Mesendoderm (in vitro differentiated cells): ENCODE results near the gene JHY.

Experiments used
- DNase-seq: peaks from one replicate; pipeline ENCODE4 v3.0.0; 2013
- H2AK5ac ChIP-seq: 2 replicates; pipeline ENCODE4 v1.6.1; 2013; ENCODE audit warnings: low read length, inconsistent platforms
- H2BK120ac ChIP-seq: 2 replicates; pipeline ENCODE4 v1.6.1; 2013; ENCODE audit warnings: low read depth, mild to moderate bottlenecking, low read length, moderate library complexity, mixed read lengths
- H2BK15ac ChIP-seq: replicated peaks from 2 replicates; pipeline ENCODE4 v1.6.1; 2013; ENCODE audit warnings: low read depth, mild to moderate bottlenecking, moderate library complexity
- H2BK5ac ChIP-seq: 2 replicates; pipeline ENCODE4 v1.6.1; 2013; ENCODE audit warnings: low read length, inconsistent platforms
- H3K18ac ChIP-seq: 2 replicates; pipeline ENCODE4 v1.6.1; 2013; ENCODE audit warnings: mild to moderate bottlenecking, low read length, mixed read lengths
- H3K23ac ChIP-seq: one replicate; pipeline ENCODE4 v1.6.1; 2013; ENCODE audit warnings: low read length
- H3K27ac ChIP-seq: 2 replicates; pipeline ENCODE4 v1.5.1; 2013; ENCODE audit warnings: low read depth, mild to moderate bottlenecking, inconsistent platforms, low read length, moderate library complexity
- H3K27me3 ChIP-seq: 2 replicates; pipeline ENCODE4 v1.6.1; 2013; ENCODE audit warnings: low read length, control low read depth, mild to moderate bottlenecking, inconsistent platforms; ENCODE audit not compliant: insufficient read depth, poor library complexity
- H3K36me3 ChIP-seq: 2 replicates; pipeline ENCODE4 v1.6.1; 2013; ENCODE audit warnings: low read length, inconsistent platforms; ENCODE audit not compliant: control insufficient read depth, insufficient read depth
- H3K4ac ChIP-seq: one replicate; pipeline ENCODE4 v1.6.1; 2013; ENCODE audit warnings: low read depth, mild to moderate bottlenecking, low read length, moderate library complexity
- H3K4me1 ChIP-seq: 2 replicates; pipeline ENCODE4 v1.6.1; 2013; ENCODE audit warnings: low read depth, low read length, inconsistent platforms; ENCODE audit not compliant: control insufficient read depth
- H3K4me2 ChIP-seq: 2 replicates; pipeline ENCODE4 v1.6.1; 2013; ENCODE audit warnings: low read length
- H3K4me3 ChIP-seq: 2 replicates; pipeline ENCODE4 v1.5.1; 2013; ENCODE audit warnings: mild to moderate bottlenecking, low read length
- H3K56ac ChIP-seq: one replicate; pipeline ENCODE4 v1.6.1; 2013; ENCODE audit warnings: low read length
- H3K79me1 ChIP-seq: 2 replicates; pipeline ENCODE4 v1.6.1; 2013; ENCODE audit warnings: low read length, inconsistent platforms
- H3K79me2 ChIP-seq: 2 replicates; pipeline ENCODE4 v1.6.1; 2013; ENCODE audit warnings: mild to moderate bottlenecking, low read length; ENCODE audit not compliant: control insufficient read depth, insufficient read depth
- H3K9ac ChIP-seq: 2 replicates; pipeline ENCODE4 v1.6.1; 2013; ENCODE audit warnings: low read length, inconsistent platforms
- H4K5ac ChIP-seq: one replicate; pipeline ENCODE4 v1.6.1; 2013; ENCODE audit warnings: low read length
- H4K8ac ChIP-seq: one replicate; pipeline ENCODE4 v1.6.1; 2013; ENCODE audit warnings: low read depth, mild to moderate bottlenecking, control low read depth, low read length, moderate library complexity
- WGBS: extraction: QIAGEN DNeasy Blood & Tissue Kit; methylation state at CpG from one replicate; pipeline ENCODE4 v1.1.7; 2013; ENCODE audit warnings: low lambda C conversion rate, missing lambda C conversion rate; ENCODE audit not compliant: insufficient coverage; ENCODE audit errors: extremely low coverage; 5-methylcytosine and 5-hydroxymethylcytosine counted together

JHY gene

DNA sequence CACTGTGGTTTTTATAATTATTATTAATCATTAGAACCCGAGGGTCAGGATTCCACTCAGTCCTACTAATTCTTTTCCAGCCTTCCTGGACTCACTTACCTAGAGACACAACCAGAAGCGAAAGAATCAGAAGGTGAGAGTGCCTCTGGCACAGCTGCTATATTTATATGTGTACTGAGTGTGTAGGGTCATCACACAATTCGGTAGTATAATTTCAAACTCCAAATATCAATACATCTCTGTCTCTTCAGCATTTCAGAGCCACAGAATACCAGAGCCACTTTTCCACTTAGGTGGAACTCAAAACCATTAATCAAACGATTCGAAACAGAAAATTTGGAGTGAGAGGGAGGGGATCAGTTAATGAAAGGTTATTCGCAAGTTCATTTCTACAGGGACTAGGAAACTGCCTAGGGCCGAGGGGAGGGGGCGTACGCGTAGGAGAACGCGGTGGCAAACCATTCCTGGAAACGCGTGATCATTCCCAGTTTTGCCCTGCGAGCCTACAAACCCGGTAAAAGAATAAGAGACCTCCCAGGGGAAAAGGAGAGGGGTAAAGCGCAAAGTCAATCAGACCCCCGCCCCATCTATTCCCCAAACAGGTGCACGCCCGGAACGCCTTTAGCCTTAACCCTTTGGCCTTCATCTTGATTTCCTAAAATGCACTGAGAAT lies 93.6 kb downstream of the JHY start:
- no CpG with 5 or more reads among the region's 21 CpGs for WGBS
- no peak overlapping the region for H3K4me3 ChIP-seq

DNA sequence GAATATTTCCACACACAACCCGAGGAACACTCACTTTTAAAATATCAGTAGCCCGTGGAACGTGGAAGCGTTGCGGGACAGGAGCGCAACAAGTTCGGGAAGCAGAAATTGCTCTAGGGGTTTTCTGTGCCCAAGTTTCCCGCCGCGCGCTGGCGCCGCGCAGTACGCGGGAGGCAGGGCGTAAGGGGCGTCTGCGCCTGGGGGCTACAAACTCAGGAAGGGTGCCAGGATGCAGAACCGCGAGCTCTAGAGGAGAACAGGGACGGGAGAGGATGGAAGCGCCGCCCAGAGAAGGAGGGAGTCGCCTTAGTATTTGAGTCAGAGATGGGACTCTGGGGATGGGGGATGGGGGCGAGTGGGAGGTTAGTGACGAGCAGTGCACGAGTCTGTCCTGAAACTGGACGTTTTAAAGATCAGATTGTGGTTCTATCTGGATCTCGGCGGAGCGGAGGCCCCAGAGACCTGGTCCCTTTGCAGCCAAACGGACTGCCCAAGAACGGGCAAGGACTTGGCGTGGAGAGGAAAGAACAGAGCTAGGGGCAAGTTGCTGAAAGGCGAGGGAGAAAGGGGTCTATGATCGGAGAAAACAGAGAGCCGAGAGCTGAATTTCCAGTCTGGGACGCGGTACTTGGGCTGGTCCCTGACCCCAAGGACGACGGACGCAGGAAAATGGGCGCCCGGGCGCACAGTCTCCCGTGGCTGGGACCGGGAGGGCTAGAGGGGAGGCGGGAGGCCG lies 94.3 kb downstream of the JHY start:
- Histone ChIP-seq H3K4me1 (no peaks in the 10 kb centered on the region), H2AK5ac (no peak overlapping the region), H3K79me2 (no peaks in the 10 kb centered on the region), H3K9ac (no peak overlapping the region), H2BK15ac (no peak overlapping the region), H3K79me1 (no peaks in the 10 kb centered on the region), H4K8ac (no peak overlapping the region), H3K4me2 (peak overlapping the region; percentile 41), H3K4ac (no peak overlapping the region), H3K56ac (peak overlapping the region; percentile 17), H3K27ac (no peak overlapping the region), H3K18ac (no peak overlapping the region), H2BK120ac (no peak overlapping the region), H3K36me3 (no peaks in the 10 kb centered on the region), H3K4me3 (no peak overlapping the region), H3K23ac (no peak overlapping the region), H2BK5ac (no peak overlapping the region), H4K5ac (no peak overlapping the region), H3K27me3 (peaks cover 72% of the 10 kb centered on the region)
- no CpG with 5 or more reads among the region's 50 CpGs for WGBS
- peak; percentile 57 for DNase-seq

More for the DNA sequence above, 93.6 kb downstream of the JHY start:
- no peaks in the 10 kb centered on the region for H3K4me1 ChIP-seq
- H4K8ac ChIP-seq: no peak overlapping the region
- H2AK5ac ChIP-seq: no peak overlapping the region
- H3K4me2 ChIP-seq: peak overlapping the region; percentile 41
- no peak overlapping the region for H3K4ac ChIP-seq
- no peak overlapping the region for H4K5ac ChIP-seq
- no peaks in the 10 kb centered on the region for H3K79me1 ChIP-seq
- no peaks in the 10 kb centered on the region for H3K36me3 ChIP-seq
- no peak overlapping the region for H3K9ac ChIP-seq
- no peaks in the 10 kb centered on the region for H3K79me2 ChIP-seq
- H2BK120ac ChIP-seq: no peak overlapping the region
- H2BK15ac ChIP-seq: no peak overlapping the region
- peaks cover 69% of the 10 kb centered on the region for H3K27me3 ChIP-seq
- H2BK5ac ChIP-seq: no peak overlapping the region
- H3K27ac ChIP-seq: no peak overlapping the region
- no peak overlapping the region for H3K23ac ChIP-seq
- H3K56ac ChIP-seq: no peak overlapping the region
- H3K18ac ChIP-seq: no peak overlapping the region
- no peak for DNase-seq

DNA sequence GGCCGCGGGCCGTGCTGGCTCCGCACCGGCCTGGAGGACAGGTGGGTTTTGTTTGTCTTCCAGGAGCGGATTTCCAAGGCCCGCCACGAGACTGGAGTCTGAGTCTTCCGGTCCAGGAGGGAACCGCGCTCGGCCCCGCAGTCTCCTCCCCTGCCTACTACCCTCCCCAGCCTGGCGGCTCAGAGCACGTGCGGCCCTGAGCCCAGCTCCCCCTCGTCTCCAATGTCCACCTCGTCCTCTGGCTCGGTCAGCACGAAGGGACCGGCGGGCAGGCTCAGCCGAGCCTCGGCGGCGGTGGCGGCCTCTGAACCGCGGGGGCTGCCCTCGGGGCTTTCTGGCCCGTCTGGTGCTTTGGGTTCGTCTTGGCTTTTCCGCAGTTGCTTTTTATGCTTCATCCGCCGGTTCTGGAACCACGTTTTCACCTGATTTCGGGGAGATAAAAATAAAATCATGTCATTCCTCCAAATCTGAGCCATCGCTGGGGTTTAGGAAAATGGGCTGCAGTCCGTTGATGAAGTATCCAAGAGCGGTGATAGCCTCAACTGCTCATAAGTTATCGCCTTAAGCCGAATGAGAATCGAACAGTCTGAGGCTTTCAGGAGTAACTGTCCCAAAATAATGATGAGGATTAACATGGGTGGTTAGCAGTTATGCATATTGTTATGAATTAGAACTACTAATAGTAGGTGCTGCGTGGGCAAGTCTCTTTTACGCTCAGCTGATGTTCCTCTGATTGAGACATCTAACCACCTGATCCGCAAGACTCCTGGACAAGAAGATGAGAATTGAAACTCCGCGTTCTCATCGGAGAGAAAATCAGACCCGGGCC lies 95.1 kb downstream of the JHY start:
- Histone ChIP-seq H3K18ac (no peak overlapping the region), H3K79me1 (no peaks in the 10 kb centered on the region), H3K4me3 (no peak overlapping the region), H3K4ac (no peak overlapping the region), H3K27me3 (peaks cover 77% of the 10 kb centered on the region), H4K8ac (no peak overlapping the region), H3K9ac (no peak overlapping the region), H2BK15ac (no peak overlapping the region), H3K56ac (peak overlapping the region; percentile 17), H3K36me3 (no peaks in the 10 kb centered on the region), H2BK120ac (no peak overlapping the region), H3K27ac (no peak overlapping the region), H3K4me1 (no peaks in the 10 kb centered on the region), H3K23ac (no peak overlapping the region), H3K4me2 (peak overlapping the region; percentile 41), H4K5ac (no peak overlapping the region), H3K79me2 (no peaks in the 10 kb centered on the region), H2BK5ac (no peak overlapping the region), H2AK5ac (no peak overlapping the region)
- DNase-seq: peak; percentile 64
- WGBS: no CpG with 5 or more reads among the region's 50 CpGs

DNA sequence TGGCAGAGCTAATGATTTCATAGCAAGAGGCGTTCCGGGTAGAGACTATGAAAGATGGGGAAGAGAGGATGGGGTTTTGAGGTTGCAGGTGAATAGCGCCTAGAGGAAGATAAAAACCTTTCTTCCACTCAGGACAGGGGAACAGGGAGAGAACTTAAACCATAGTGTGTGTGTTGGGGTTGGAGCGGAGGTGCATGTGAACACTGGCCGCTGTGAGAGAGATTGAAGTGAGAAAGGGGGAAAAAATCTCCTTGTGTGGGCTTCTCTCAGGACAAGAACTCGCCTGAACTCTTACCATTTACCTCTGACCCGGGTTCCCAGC lies 95.7 kb downstream of the JHY start:
- Histone ChIP-seq H3K18ac (no peak overlapping the region), H4K8ac (no peak overlapping the region)
- WGBS: no CpG with 5 or more reads among the region's 7 CpGs

DNA sequence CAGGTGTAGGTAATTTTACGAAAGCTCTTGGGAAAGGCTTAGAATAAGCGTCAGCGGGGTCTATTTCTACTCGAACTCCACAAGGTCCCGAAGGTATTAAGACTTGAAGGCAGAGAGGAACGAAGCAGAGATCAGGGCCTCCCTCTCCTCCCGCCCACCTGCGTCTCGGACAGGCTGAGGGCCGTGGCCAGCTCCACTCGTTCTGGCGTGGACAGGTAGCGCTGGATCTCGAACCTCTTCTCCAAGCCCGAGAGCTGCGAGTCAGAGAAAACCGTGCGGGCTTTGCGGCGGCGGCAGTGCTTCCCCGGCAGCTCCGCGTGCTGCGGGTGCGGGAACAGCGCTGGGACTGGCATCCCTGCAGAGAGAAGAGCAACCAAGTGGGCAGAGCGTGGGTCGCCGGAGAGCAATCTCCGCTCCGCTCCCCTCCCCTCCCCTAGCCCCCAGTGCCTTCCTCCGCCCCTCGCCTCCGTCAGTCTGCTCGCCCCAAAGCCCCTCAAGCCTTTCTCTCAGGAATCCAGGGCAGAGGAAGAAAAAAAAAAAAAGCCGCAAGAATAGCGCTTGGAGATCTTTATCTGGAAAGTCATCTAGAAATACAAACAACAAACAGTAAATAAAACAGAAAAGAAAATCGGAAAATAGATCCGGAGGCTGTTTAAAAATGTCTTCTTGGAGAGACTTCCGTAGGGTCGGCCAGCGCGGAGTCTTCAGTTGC lies 96.7 kb downstream of the JHY start:
- DNase-seq: peak; percentile 18
- H3K4me3 ChIP-seq: no peak overlapping the region

More for the DNA sequence above, 95.7 kb downstream of the JHY start:
- Histone ChIP-seq H4K5ac (no peak overlapping the region), H3K79me1 (no peaks in the 10 kb centered on the region), H3K4me1 (no peaks in the 10 kb centered on the region), H3K56ac (no peak overlapping the region), H3K23ac (no peak overlapping the region), H2AK5ac (no peak overlapping the region), H3K27ac (no peak overlapping the region), H3K79me2 (no peaks in the 10 kb centered on the region), H3K9ac (no peak overlapping the region), H3K4me2 (no peak overlapping the region), H2BK15ac (no peak overlapping the region), H3K27me3 (peaks cover 80% of the 10 kb centered on the region), H2BK5ac (no peak overlapping the region), H3K4ac (no peak overlapping the region), H3K4me3 (no peak overlapping the region), H3K36me3 (no peaks in the 10 kb centered on the region), H2BK120ac (no peak overlapping the region)
- peak; percentile 12 for DNase-seq

More for the DNA sequence above, 96.7 kb downstream of the JHY start:
- no peak overlapping the region for H4K5ac ChIP-seq
- H3K79me1 ChIP-seq: no peaks in the 10 kb centered on the region
- no peak overlapping the region for H2BK5ac ChIP-seq
- no peaks in the 10 kb centered on the region for H3K36me3 ChIP-seq
- H3K9ac ChIP-seq: no peak overlapping the region
- no peak overlapping the region for H3K27ac ChIP-seq
- H3K4ac ChIP-seq: no peak overlapping the region
- no peak overlapping the region for H3K4me2 ChIP-seq
- no peak overlapping the region for H3K18ac ChIP-seq
- no peak overlapping the region for H3K23ac ChIP-seq
- no peaks in the 10 kb centered on the region for H3K4me1 ChIP-seq
- H4K8ac ChIP-seq: no peak overlapping the region
- H3K79me2 ChIP-seq: no peaks in the 10 kb centered on the region
- H2BK120ac ChIP-seq: no peak overlapping the region
- H2BK15ac ChIP-seq: no peak overlapping the region
- peaks cover 73% of the 10 kb centered on the region for H3K27me3 ChIP-seq
- H2AK5ac ChIP-seq: no peak overlapping the region
- no peak overlapping the region for H3K56ac ChIP-seq
- WGBS: no CpG with 5 or more reads among the region's 44 CpGs
